ENCODE measurements around the gene INAVA. TPM values are rescaled to one million over a fixed set of nuclear protein-coding genes. Genes with fewer than 3 reads are reported as not detected.

The INAVA gene
- total and polyA plus RNA-seq, 10 of the 15 experiments (the other 5 are each of a cell fraction or from before 2014, with no cell fraction given): 3.6 to 15.4 (median 9.5) TPM

GRCh38 chr1:200856716-200857357 is 37.9 kb upstream of the INAVA start:
- no peak overlapping the region for H3K27ac ChIP-seq (ENCODE audit: control insufficient read depth, insufficient read depth)
- CTCF ChIA-PET: interaction anchor here (0.8 to 1.3 kb wide), 2 partner anchors 15 to 36 kb away, joined by 3 to 4 read pairs; no protein-coding TSS in a partner anchor
- H3K4me2 ChIP-seq (ENCODE audit: control insufficient read depth, insufficient read depth): no peak overlapping the region
- H3K79me2 ChIP-seq (ENCODE audit: control insufficient read depth, insufficient read depth, low read length): no peaks in the 10 kb centered on the region
- TF ChIP-seq EZH2 (IDR thresholded peaks at IDR 0.05; ENCODE audit: borderline replicate concordance, control insufficient read depth, low read depth, low read length) (no peak), PKNOX1 (IDR thresholded peaks at IDR 0.05) (no peak), NR2F1 (conservative IDR thresholded peaks at IDR 0.05) (no peak), MXI1 (IDR thresholded peaks at IDR 0.05; ENCODE audit: low read depth, low read length) (no peak)
- 40% methylated on average over 2 of the region's 2 CpGs for WGBS (ENCODE audit: insufficient coverage, insufficient replicate concordance, low lambda C conversion rate, missing lambda C conversion rate)
- SMC1A ChIA-PET (ENCODE audit: uncharacterized antibody, unreplicated experiment): interaction anchor here (1.0 to 16.6 kb wide), 9 partner anchors 9 to 235 kb away, joined by 3 to 208 read pairs (median 5); no protein-coding TSS in a partner anchor
- no peak; the same call in 2 of the 3 replicates for ATAC-seq
- BruUV-seq (replicated peaks): no TSS peak
- peaks cover 0 to 11% of the 10 kb centered on the region in 2 experiments; a peak in 1 of 4 replicates for H3K36me3 ChIP-seq (ENCODE audit: control insufficient read depth in 2 of 2, insufficient read depth in 2 of 2, low read length in 1 of 2)
- H3K9ac ChIP-seq (ENCODE audit: control insufficient read depth, insufficient read depth, low read length): no peak overlapping the region
- H3K4me3 ChIP-seq: no peak overlapping the region
- H3K4me1 ChIP-seq (ENCODE audit: control insufficient read depth, insufficient read depth, low read length): peaks cover 3% of the 10 kb centered on the region
- intact Hi-C loops (cut with micrococcal nuclease; ENCODE audit: unreplicated experiment): no loop called here
- H3K9me3 ChIP-seq (replicated peaks; ENCODE audit: control insufficient read depth, insufficient read depth, low read length): no peaks in the 10 kb centered on the region
- no peaks in the 10 kb centered on the region for H4K20me1 ChIP-seq (ENCODE audit: control insufficient read depth, insufficient read depth)
- H3K27me3 ChIP-seq (replicated peaks in 1 of 2; ENCODE audit: control insufficient read depth in 2 of 2, insufficient read depth in 2 of 2, low read length in 1 of 2): no peaks in the 10 kb centered on the region
- no peak for DNase-seq (ENCODE audit: low read depth, low spot score)
- no peak overlapping the region for H2AFZ ChIP-seq (ENCODE audit: control insufficient read depth, low read depth, low read length)
- POLR2A ChIA-PET: interaction anchor here (0.6 kb wide), 1 partner anchor 97 kb away, joined by 3 read pairs; no protein-coding TSS in a partner anchor
- RAD21 ChIA-PET (ENCODE audit: unreplicated experiment): interaction anchor here (0.9 to 3.1 kb wide), 4 partner anchors 8 to 51 kb away, joined by 4 to 14 read pairs (median 4); no protein-coding TSS in a partner anchor
- in situ Hi-C loops (cut with MboI): no loop called here
- FAIRE-seq: no peak

GRCh38 chr1:200857804-200858203 is 36.9 kb upstream of the INAVA start:
- no peak for TF ChIP-seq SPI1 (IDR thresholded peaks at IDR 0.05; ENCODE audit: borderline replicate concordance, insufficient read depth, low read depth, low read length)
- TF ChIP-seq, protein P1, sequence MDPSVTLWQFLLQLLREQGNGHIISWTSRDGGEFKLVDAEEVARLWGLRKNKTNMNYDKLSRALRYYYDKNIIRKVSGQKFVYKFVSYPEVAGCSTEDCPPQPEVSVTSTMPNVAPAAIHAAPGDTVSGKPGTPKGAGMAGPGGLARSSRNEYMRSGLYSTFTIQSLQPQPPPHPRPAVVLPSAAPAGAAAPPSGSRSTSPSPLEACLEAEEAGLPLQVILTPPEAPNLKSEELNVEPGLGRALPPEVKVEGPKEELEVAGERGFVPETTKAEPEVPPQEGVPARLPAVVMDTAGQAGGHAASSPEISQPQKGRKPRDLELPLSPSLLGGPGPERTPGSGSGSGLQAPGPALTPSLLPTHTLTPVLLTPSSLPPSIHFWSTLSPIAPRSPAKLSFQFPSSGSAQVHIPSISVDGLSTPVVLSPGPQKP (IDR thresholded peaks at IDR 0.05; ENCODE audit: low read depth, low read length): no peak
- FAIRE-seq (no peak), ATAC-seq (no peak), DNase-seq (ENCODE audit: low read depth, low spot score) (no peak)
- peaks cover 0 to 11% of the 10 kb centered on the region in 2 experiments; a peak in 1 of 4 replicates for H3K36me3 ChIP-seq (ENCODE audit: control insufficient read depth in 2 of 2, insufficient read depth in 2 of 2, low read length in 1 of 2)
- intact Hi-C loops (cut with micrococcal nuclease; ENCODE audit: unreplicated experiment): no loop called here
- ChIA-PET RAD21 (ENCODE audit: unreplicated experiment) (interaction anchor here (0.9 to 5.7 kb wide), 4 partner anchors 9 to 114 kb away, joined by 4 to 33 read pairs (median 10); no protein-coding TSS in a partner anchor), CTCF (no interaction called here), SMC1A (ENCODE audit: uncharacterized antibody, unreplicated experiment) (interaction anchor here (0.7 to 16.6 kb wide), 9 partner anchors 9 to 236 kb away, joined by 3 to 208 read pairs (median 5); no protein-coding TSS in a partner anchor), POLR2A (no interaction called here)
- H3K27me3 ChIP-seq (replicated peaks in 1 of 2; ENCODE audit: control insufficient read depth in 2 of 2, insufficient read depth in 2 of 2, low read length in 1 of 2): no peaks in the 10 kb centered on the region
- H3K27ac ChIP-seq (ENCODE audit: control insufficient read depth, insufficient read depth): no peak overlapping the region
- H3K4me1 ChIP-seq (ENCODE audit: control insufficient read depth, insufficient read depth, low read length): peaks cover 12% of the 10 kb centered on the region
- no TSS peak for BruUV-seq (replicated peaks)
- H4K20me1 ChIP-seq (ENCODE audit: control insufficient read depth, insufficient read depth): no peaks in the 10 kb centered on the region
- H3K4me3 ChIP-seq: no peak overlapping the region
- H3K9me3 ChIP-seq (replicated peaks; ENCODE audit: control insufficient read depth, insufficient read depth, low read length): no peaks in the 10 kb centered on the region
- in situ Hi-C loops (cut with MboI): no loop called here
- H3K9ac ChIP-seq (ENCODE audit: control insufficient read depth, insufficient read depth, low read length): no peak overlapping the region
- H3K79me2 ChIP-seq (ENCODE audit: control insufficient read depth, insufficient read depth, low read length): no peaks in the 10 kb centered on the region
- H3K4me2 ChIP-seq (ENCODE audit: control insufficient read depth, insufficient read depth): no peak overlapping the region
- H2AFZ ChIP-seq (ENCODE audit: control insufficient read depth, low read depth, low read length): no peak overlapping the region
- WGBS (ENCODE audit: insufficient coverage, insufficient replicate concordance, low lambda C conversion rate, missing lambda C conversion rate): 100% methylated on average over 1 of the region's 1 CpG

Data from GM12878 (cell line).